Measurements from ENCODE around the gene CDK6. TPM values are rescaled to one million over a fixed set of nuclear protein-coding genes. Genes with fewer than 3 reads are reported as not detected.

Gene CDK6
- total and polyA plus RNA-seq, 9 of the 15 experiments (the other 6 are each of a cell fraction or from before 2014, with no cell fraction given): 7.6 to 109 (median 44.4) TPM

GRCh38 chr7:92754919-92755581 lies 81.3 kb downstream of the CDK6 start (continued):
- no peak for TF ChIP-seq DEAF1 (CRISPR knock-in tag; IDR thresholded peaks at IDR 0.05)
- TF ChIP-seq EP400 (IDR thresholded peaks at IDR 0.05): no peak
- TF ChIP-seq ARNT (IDR thresholded peaks at IDR 0.05): no peak
- no peak for TF ChIP-seq PRPF4 (IDR thresholded peaks at IDR 0.05; ENCODE audit: insufficient read depth, low read depth, low read length, poor library complexity, severe bottlenecking)
- TF ChIP-seq ARID4B (CRISPR knock-in tag; IDR thresholded peaks at IDR 0.05): no peak
- TF ChIP-seq, protein P1, sequence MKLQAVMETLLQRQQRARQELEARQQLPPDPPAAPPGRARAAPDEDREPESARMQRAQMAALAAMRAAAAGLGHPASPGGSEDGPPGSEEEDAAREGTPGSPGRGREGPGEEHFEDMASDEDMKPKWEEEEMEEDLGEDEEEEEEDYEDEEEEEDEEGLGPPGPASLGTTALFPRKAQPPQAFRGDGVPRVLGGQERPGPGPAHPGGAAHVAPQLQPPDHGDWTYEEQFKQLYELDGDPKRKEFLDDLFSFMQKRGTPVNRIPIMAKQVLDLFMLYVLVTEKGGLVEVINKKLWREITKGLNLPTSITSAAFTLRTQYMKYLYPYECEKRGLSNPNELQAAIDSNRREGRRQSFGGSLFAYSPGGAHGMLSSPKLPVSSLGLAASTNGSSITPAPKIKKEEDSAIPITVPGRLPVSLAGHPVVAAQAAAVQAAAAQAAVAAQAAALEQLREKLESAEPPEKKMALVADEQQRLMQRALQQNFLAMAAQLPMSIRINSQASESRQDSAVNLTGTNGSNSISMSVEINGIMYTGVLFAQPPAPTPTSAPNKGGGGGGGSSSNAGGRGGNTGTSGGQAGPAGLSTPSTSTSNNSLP (IDR thresholded peaks at IDR 0.05; ENCODE audit: borderline replicate concordance, low read depth, low read length): no peak; the same call in 1 of the 2 replicates
- TF ChIP-seq, protein P2, sequence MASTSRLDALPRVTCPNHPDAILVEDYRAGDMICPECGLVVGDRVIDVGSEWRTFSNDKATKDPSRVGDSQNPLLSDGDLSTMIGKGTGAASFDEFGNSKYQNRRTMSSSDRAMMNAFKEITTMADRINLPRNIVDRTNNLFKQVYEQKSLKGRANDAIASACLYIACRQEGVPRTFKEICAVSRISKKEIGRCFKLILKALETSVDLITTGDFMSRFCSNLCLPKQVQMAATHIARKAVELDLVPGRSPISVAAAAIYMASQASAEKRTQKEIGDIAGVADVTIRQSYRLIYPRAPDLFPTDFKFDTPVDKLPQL (IDR thresholded peaks at IDR 0.05; ENCODE audit: extremely low read depth, insufficient read length): no peak
- TF ChIP-seq SMARCA4 (IDR thresholded peaks at IDR 0.05): 0 out of 2 replicates have a peak, but pooled peaks have one; percentile 43
- TF ChIP-seq FOXJ3 (CRISPR knock-in tag; IDR thresholded peaks at IDR 0.05): no peak
- TF ChIP-seq FOXA3 (CRISPR knock-in tag; conservative IDR thresholded peaks at IDR 0.05 in 1 of 2, IDR thresholded peaks at IDR 0.05 in 1 of 2): no peak
- no peak for TF ChIP-seq ZBTB12 (CRISPR knock-in tag; IDR thresholded peaks at IDR 0.05)
- TF ChIP-seq POLR2A (conservative IDR thresholded peaks at IDR 0.05): no peak
- TF ChIP-seq SAP30 (IDR thresholded peaks at IDR 0.05; ENCODE audit: borderline replicate concordance, insufficient read depth, low read depth, low read length, poor library complexity, severe bottlenecking): no peak
- TF ChIP-seq LEF1 (IDR thresholded peaks at IDR 0.05): peak; percentile 68; the same call in 1 of the 2 replicates
- no peak for TF ChIP-seq ERF (CRISPR knock-in tag; IDR thresholded peaks at IDR 0.05)
- TF ChIP-seq ZNF232 (CRISPR knock-in tag; IDR thresholded peaks at IDR 0.05): no peak
- no peak for TF ChIP-seq TRIM28 (IDR thresholded peaks at IDR 0.05)
- TF ChIP-seq ZNF146 (CRISPR knock-in tag; IDR thresholded peaks at IDR 0.05; ENCODE audit: unreplicated experiment): no peak
- no peak for TF ChIP-seq POLR2B (IDR thresholded peaks at IDR 0.05; ENCODE audit: low read depth, partially characterized antibody)

Data from K562 (cell line).